HG02970 (cell line): ENCODE data around the gene HLA-DOB.
"Not testable (repeated sequence)": the region's sequence is repeated elsewhere in the genome, so short reads cannot be mapped to it uniquely, and the experiment has no call there.

ENCODE experiments used
- ATAC-seq: cut with Tn5 transposase; IDR thresholded peaks from one replicate; pipeline ENCODE4 v1.9.1; 2021; ENCODE audit warnings: mild to moderate bottlenecking, moderate library complexity, moderate number of reproducible peaks; ENCODE audit not compliant: unreplicated experiment, low FRiP score

The HLA-DOB gene

GRCh38 chr6:32815996-32816395 lies 806 bp downstream of the HLA-DOB start:
- no peak for ATAC-seq

GRCh38 chr6:32815115-32815514 lies 1.7 kb downstream of the HLA-DOB start:
- no peak for ATAC-seq

GRCh38 chr6:32814145-32814544 lies 2.7 kb downstream of the HLA-DOB start:
- ATAC-seq: no peak

GRCh38 chr6:32809171-32809570 lies 7.6 kb downstream of the HLA-DOB start:
- ATAC-seq: no peak

- ATAC-seq: no peak
These were observed 9.7 kb downstream of the HLA-DOB start for GRCh38 chr6:32807020-32807580.

- ATAC-seq: not testable (repeated sequence)
These were observed 11.4 kb downstream of the HLA-DOB start for GRCh38 chr6:32805404-32805803.

- no peak for ATAC-seq
These were observed 13.4 kb downstream of the HLA-DOB start for GRCh38 chr6:32803416-32803815.

GRCh38 chr6:32799740-32800139 lies 17.1 kb downstream of the HLA-DOB start:
- no peak for ATAC-seq

- ATAC-seq: no peak
These were observed 17.6 kb downstream of the HLA-DOB start for GRCh38 chr6:32799168-32799567.

GRCh38 chr6:32796848-32797776 lies 19.7 kb downstream of the HLA-DOB start:
- peak; percentile 66 for ATAC-seq

GRCh38 chr6:32794510-32794909 lies 22.3 kb downstream of the HLA-DOB start:
- no peak for ATAC-seq

GRCh38 chr6:32792901-32793435 lies 23.8 kb downstream of the HLA-DOB start:
- no peak for ATAC-seq

GRCh38 chr6:32790306-32790705 lies 26.5 kb downstream of the HLA-DOB start:
- ATAC-seq: no peak

GRCh38 chr6:32785781-32786533 lies 30.8 kb downstream of the HLA-DOB start:
- ATAC-seq: no peak

GRCh38 chr6:32782923-32783322 lies 33.9 kb downstream of the HLA-DOB start:
- ATAC-seq: not testable (repeated sequence)

GRCh38 chr6:32779036-32779435 lies 37.8 kb downstream of the HLA-DOB start:
- ATAC-seq: no peak

- no peak for ATAC-seq
These were observed 41.7 kb downstream of the HLA-DOB start for GRCh38 chr6:32775071-32775470.

GRCh38 chr6:32774426-32774825 lies 42.4 kb downstream of the HLA-DOB start:
- ATAC-seq: no peak

GRCh38 chr6:32772656-32773055 lies 44.1 kb downstream of the HLA-DOB start:
- no peak for ATAC-seq

- no peak for ATAC-seq
These were observed 52.8 kb downstream of the HLA-DOB start for GRCh38 chr6:32764048-32764447.

GRCh38 chr6:32763421-32763820 lies 53.4 kb downstream of the HLA-DOB start, which contains the start of gene HLA-DQB2:
TSS of gene HLA-DQB2 (minus strand) at chr6:32763532. CDS start at chr6:32763470, 62 bp downstream.
- no peak for ATAC-seq
